GM12878 (cell line): ENCODE data around the gene HK2. TPM values are rescaled to one million over a fixed set of nuclear protein-coding genes. Genes with fewer than 3 reads are reported as not detected.

ENCODE experiments used
- ATAC-seq: fragments of 200-7000 bp; cut with Tn5 transposase; 3 replicates; pipeline ENCODE4 v1.9.1; 2020; ENCODE audit warnings: mild to moderate bottlenecking, moderate library complexity
- BruUV-seq: library from RNA; stranded (reverse); fragments of 400-500 nt; replicated peaks from 2 replicates; lab custom pipeline; 2021; lab: Mats Ljungman, UMichigan
- CTCF ChIA-PET: fragments of 300-600 bp; sonication (Branson Sonifier 250); formaldehyde crosslinking; extraction: SDS; loops from one replicate; lab custom pipeline; 2021; ENCODE audit warnings: inconsistent platforms; lab: Yijun Ruan, JAX
- POLR2A ChIA-PET: fragments of 350-600 bp; formaldehyde crosslinking; extraction: SDS; loops from one replicate; lab custom pipeline; 2021; ENCODE audit warnings: inconsistent platforms; lab: Charles Lee
- RAD21 ChIA-PET: fragments of 300-600 bp; sonication (Branson Sonifier 250); formaldehyde crosslinking; loops from one replicate; lab custom pipeline; 2023; ENCODE audit warnings: antibody characterized with exemption; ENCODE audit not compliant: unreplicated experiment; lab: Charles Lee
- SMC1A ChIA-PET: fragments of 300-600 bp; sonication (Branson Sonifier 250); formaldehyde crosslinking; loops from one replicate; lab custom pipeline; 2023; ENCODE audit not compliant: unreplicated experiment, uncharacterized antibody; lab: Charles Lee
- DNase-seq: peaks from one replicate; pipeline ENCODE4 v3.0.0-alpha.2; 2011; ENCODE audit warnings: low read depth, low spot score
- FAIRE-seq: peaks from 3 replicates; lab custom pipeline; 2011; peaks lifted over from hg19 to GRCh38; lab: Jason Lieb, UNC
- H2AFZ ChIP-seq: 2 replicates; pipeline ENCODE4 v1.6.0; 2011; ENCODE audit warnings: low read depth, low read length, control low read depth; ENCODE audit not compliant: control insufficient read depth
- H3K27ac ChIP-seq: 2 replicates; pipeline ENCODE4 v1.5.1; 2011; ENCODE audit warnings: control low read depth; ENCODE audit not compliant: control insufficient read depth, insufficient read depth
- H3K27me3 ChIP-seq, 2 experiments: replicated peaks in 1 of 2; 2 replicates each; pipeline versions ENCODE4 v1.6.0 to v1.6.1; 2011; ENCODE audit warnings: low read length in 1 of 2; ENCODE audit not compliant: control insufficient read depth in 2 of 2, insufficient read depth in 2 of 2
- H3K36me3 ChIP-seq, 2 experiments: 2 replicates each; pipeline ENCODE4 v1.5.1; 2011; ENCODE audit warnings: low read length in 1 of 2; ENCODE audit not compliant: control insufficient read depth in 2 of 2, insufficient read depth in 2 of 2
- H3K4me1 ChIP-seq: 2 replicates; pipeline ENCODE4 v1.6.1; 2011; ENCODE audit warnings: mild to moderate bottlenecking, low read length, moderate library complexity, mixed read lengths; ENCODE audit not compliant: control insufficient read depth, insufficient read depth
- H3K4me2 ChIP-seq: 2 replicates; pipeline ENCODE4 v1.6.0; 2011; ENCODE audit warnings: control low read depth; ENCODE audit not compliant: control insufficient read depth, insufficient read depth
- H3K4me3 ChIP-seq: fragments of 200-600 bp; sonication (generic); 2 replicates; pipeline ENCODE4 v1.5.1; 2016
- H3K79me2 ChIP-seq: 2 replicates; pipeline ENCODE4 v1.6.0; 2011; ENCODE audit warnings: low read length; ENCODE audit not compliant: control insufficient read depth, insufficient read depth
- H3K9ac ChIP-seq: 2 replicates; pipeline ENCODE4 v1.8.0; 2011; ENCODE audit warnings: low read length, control low read depth, mixed read lengths; ENCODE audit not compliant: control insufficient read depth, insufficient read depth
- H3K9me3 ChIP-seq: replicated peaks from 3 replicates; pipeline ENCODE4 v1.5.1; 2011; ENCODE audit warnings: mild to moderate bottlenecking, low read length; ENCODE audit not compliant: control insufficient read depth, insufficient read depth
- H4K20me1 ChIP-seq: 2 replicates; pipeline ENCODE4 v1.6.0; 2011; ENCODE audit not compliant: control insufficient read depth, insufficient read depth
- BACH1 ChIP-seq: fragments of 450-650 bp; IDR thresholded peaks from 2 replicates; pipeline ENCODE4 v1.6.1; 2017; ENCODE audit warnings: mild to moderate bottlenecking, borderline replicate concordance
- BHLHE40 ChIP-seq, 2 experiments: fragments of 450-650 bp in 1 of 2; IDR thresholded peaks; 2 replicates each; pipeline ENCODE4 v1.6.1; 2011 to 2017; ENCODE audit warnings: low read depth in 2 of 2, borderline replicate concordance in 1 of 2, improper control_type of control experiment in 1 of 2, low read length in 1 of 2, mild to moderate bottlenecking in 1 of 2
- CREM ChIP-seq: IDR thresholded peaks from 2 replicates; pipeline ENCODE4 v1.6.1; 2014; ENCODE audit warnings: antibody characterized with exemption, low read depth
- ETV6 ChIP-seq, 2 experiments: fragments of 450-650 bp in 1 of 2; IDR thresholded peaks in 1 of 2; conservative IDR thresholded peaks in 1 of 2; 2 replicates each; pipeline ENCODE4 v1.6.1; 2014; ENCODE audit warnings: antibody characterized with exemption in 1 of 2, borderline replicate concordance in 1 of 2, low read depth in 1 of 2, mild to moderate bottlenecking in 1 of 2, moderate library complexity in 1 of 2
- FOXM1 ChIP-seq: IDR thresholded peaks from 2 replicates; pipeline ENCODE4 v1.6.1; 2012; ENCODE audit warnings: low read depth, mild to moderate bottlenecking, inconsistent platforms, low read length, moderate library complexity
- GABPA ChIP-seq: IDR thresholded peaks from 2 replicates; pipeline ENCODE4 v1.6.1; 2014; ENCODE audit warnings: antibody characterized with exemption, low read depth, mild to moderate bottlenecking, inconsistent platforms
- JUNB ChIP-seq: IDR thresholded peaks from 2 replicates; pipeline ENCODE4 v1.6.1; 2016; ENCODE audit warnings: antibody characterized with exemption, mild to moderate bottlenecking
- MLLT1 ChIP-seq: fragments of 450-650 bp; IDR thresholded peaks from 2 replicates; pipeline ENCODE4 v1.6.1; 2016; ENCODE audit warnings: mild to moderate bottlenecking
- RAD51 ChIP-seq: fragments of 450-650 bp; IDR thresholded peaks from 2 replicates; pipeline ENCODE4 v1.6.1; 2016; ENCODE audit warnings: moderate library complexity, mild to moderate bottlenecking, inconsistent platforms
- RCOR1 ChIP-seq: conservative IDR thresholded peaks from 2 replicates; pipeline ENCODE4 v1.6.1; 2012; ENCODE audit warnings: low read depth, low read length, improper control_type of control experiment
- SMC3 ChIP-seq: IDR thresholded peaks from 2 replicates; pipeline ENCODE4 v1.6.1; 2011; ENCODE audit warnings: low read length, improper control_type of control experiment, borderline replicate concordance
- ZNF217 ChIP-seq: fragments of 450-650 bp; IDR thresholded peaks from 2 replicates; pipeline ENCODE4 v1.6.1; 2017; ENCODE audit warnings: antibody characterized with exemption, mild to moderate bottlenecking
- WGBS: methylation state at CpG from one replicate; pipeline ENCODE4 v1.1.6; 2016; ENCODE audit warnings: low lambda C conversion rate; ENCODE audit not compliant: insufficient replicate concordance, insufficient coverage; ENCODE audit errors: missing lambda C conversion rate; 5-methylcytosine and 5-hydroxymethylcytosine counted together
- in situ Hi-C: fragments of 300-500 bp; cut with MboI; formaldehyde crosslinking; loops from 9 replicates; pipeline ENCODE4 v1.14.3; 2018; ENCODE audit warnings: mixed read lengths
- intact Hi-C: fragments of 100-400 bp; cut with micrococcal nuclease; formaldehyde crosslinking; loops from one replicate; pipeline ENCODE4 v1.14.2; 2022; ENCODE audit not compliant: unreplicated experiment
- polyA plus RNA-seq, 11 experiments: library from polyadenylated mRNA; depleted of rRNA in 4 of 11; unstranded in 6 of 11; stranded (reverse) in 5 of 11; fragments of >200 nt; fragmentation: Nextera tagmentation in 4 of 11; fragmentation: Illumina TruSeq in 1 of 11; extraction: Ambion mirVana in 4 of 11; extraction: Trizol in 1 of 11; gene quantifications; 1 replicate in 1 of 11; 2 replicates in 10 of 11; pipeline versions ENCODE4 v1.2.1 to v1.2.3, GENCODE V29; 2011 to 2016; ENCODE audit warnings: inconsistent platforms in 2 of 11, missing spikeins in 2 of 11, low read depth in 1 of 11
- total RNA-seq, 4 experiments: library from RNA; depleted of rRNA in 3 of 4; stranded (reverse); fragments of >200 nt in 3 of 4; fragmentation: Illumina TruSeq in 1 of 4; extraction: Trizol in 1 of 4; gene quantifications; 2 replicates each; pipeline versions ENCODE4 v1.2.1 to v1.2.3, GENCODE V29; 2013 to 2021
- TF ChIP-seq, protein P1 (sequence below): fragments of 450-650 bp; conservative IDR thresholded peaks from 2 replicates; pipeline ENCODE4 v1.6.1; 2017; ENCODE audit warnings: mild to moderate bottlenecking, moderate library complexity
- TF ChIP-seq, protein P2 (sequence below): IDR thresholded peaks from 2 replicates; pipeline ENCODE4 v1.6.1; 2012; ENCODE audit warnings: low read length, inconsistent platforms

Gene HK2
- total and polyA plus RNA-seq, 10 of the 15 experiments (the other 5 are each of a cell fraction or from before 2014, with no cell fraction given): 5.0 to 73.1 (median 20.2) TPM

DNA sequence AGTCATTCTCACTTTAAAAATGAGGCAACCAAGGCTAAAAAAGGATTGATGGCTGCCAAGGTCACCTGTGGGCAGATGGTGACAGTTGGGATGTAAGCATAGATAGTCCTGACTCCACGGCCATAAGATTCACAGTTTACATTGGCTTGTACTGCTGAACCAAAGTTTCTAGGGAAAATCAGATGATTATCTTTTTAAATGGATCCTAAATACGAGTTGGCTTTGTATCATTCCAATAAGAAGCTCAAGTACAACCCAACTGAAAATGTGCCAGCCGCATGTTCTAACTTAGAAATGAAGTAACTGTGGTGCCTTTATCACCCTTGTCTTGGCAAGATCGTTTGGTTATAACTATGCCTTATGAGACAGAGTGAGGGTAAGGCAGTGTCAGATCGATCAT lies 27.6 kb downstream of the HK2 start (continued):
- TF ChIP-seq RCOR1 (no peak), MLLT1 (no peak)
- TF ChIP-seq, protein P1, sequence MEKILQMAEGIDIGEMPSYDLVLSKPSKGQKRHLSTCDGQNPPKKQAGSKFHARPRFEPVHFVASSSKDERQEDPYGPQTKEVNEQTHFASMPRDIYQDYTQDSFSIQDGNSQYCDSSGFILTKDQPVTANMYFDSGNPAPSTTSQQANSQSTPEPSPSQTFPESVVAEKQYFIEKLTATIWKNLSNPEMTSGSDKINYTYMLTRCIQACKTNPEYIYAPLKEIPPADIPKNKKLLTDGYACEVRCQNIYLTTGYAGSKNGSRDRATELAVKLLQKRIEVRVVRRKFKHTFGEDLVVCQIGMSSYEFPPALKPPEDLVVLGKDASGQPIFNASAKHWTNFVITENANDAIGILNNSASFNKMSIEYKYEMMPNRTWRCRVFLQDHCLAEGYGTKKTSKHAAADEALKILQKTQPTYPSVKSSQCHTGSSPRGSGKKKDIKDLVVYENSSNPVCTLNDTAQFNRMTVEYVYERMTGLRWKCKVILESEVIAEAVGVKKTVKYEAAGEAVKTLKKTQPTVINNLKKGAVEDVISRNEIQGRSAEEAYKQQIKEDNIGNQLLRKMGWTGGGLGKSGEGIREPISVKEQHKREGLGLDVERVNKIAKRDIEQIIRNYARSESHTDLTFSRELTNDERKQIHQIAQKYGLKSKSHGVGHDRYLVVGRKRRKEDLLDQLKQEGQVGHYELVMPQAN: no peak
- TF ChIP-seq, all 136 proteins: peak for 0

GRCh38 chr2:74862020-74862964 lies 28.4 kb downstream of the HK2 start:
- in situ Hi-C loops: no loop called here
- Histone ChIP-seq H3K79me2 (peaks cover 36% of the 10 kb centered on the region), H3K4me3 (no peak overlapping the region), H4K20me1 (peaks cover 8% of the 10 kb centered on the region; the same call in 1 of the 2 replicates), H3K4me1 (peaks cover 15% of the 10 kb centered on the region), H2AFZ (no peak overlapping the region), H3K27ac (no peak overlapping the region), H3K9ac (no peak overlapping the region), H3K4me2 (no peak overlapping the region), H3K36me3 (peaks cover 14 to 26% of the 10 kb centered on the region in 2 experiments; a peak in 3 of 4 replicates), H3K27me3 (no peaks in the 10 kb centered on the region), H3K9me3 (no peaks in the 10 kb centered on the region)
- no peak for TF ChIP-seq FOXM1
- TF ChIP-seq ZNF217: no peak
- TF ChIP-seq GABPA: no peak
- TF ChIP-seq JUNB: no peak
- no peak for TF ChIP-seq BACH1
- TF ChIP-seq, protein P2, sequence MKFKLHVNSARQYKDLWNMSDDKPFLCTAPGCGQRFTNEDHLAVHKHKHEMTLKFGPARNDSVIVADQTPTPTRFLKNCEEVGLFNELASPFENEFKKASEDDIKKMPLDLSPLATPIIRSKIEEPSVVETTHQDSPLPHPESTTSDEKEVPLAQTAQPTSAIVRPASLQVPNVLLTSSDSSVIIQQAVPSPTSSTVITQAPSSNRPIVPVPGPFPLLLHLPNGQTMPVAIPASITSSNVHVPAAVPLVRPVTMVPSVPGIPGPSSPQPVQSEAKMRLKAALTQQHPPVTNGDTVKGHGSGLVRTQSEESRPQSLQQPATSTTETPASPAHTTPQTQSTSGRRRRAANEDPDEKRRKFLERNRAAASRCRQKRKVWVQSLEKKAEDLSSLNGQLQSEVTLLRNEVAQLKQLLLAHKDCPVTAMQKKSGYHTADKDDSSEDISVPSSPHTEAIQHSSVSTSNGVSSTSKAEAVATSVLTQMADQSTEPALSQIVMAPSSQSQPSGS: no peak
- no peak for TF ChIP-seq ETV6 (conservative IDR thresholded peaks at IDR 0.05 in 1 of 2, IDR thresholded peaks at IDR 0.05 in 1 of 2; ENCODE audit: borderline replicate concordance in 1 of 2, low read depth in 1 of 2)
- no peak for TF ChIP-seq RAD51
- TF ChIP-seq BHLHE40 (IDR thresholded peaks at IDR 0.05; ENCODE audit: borderline replicate concordance in 1 of 2, low read depth in 2 of 2, low read length in 1 of 2): no peak
- no peak for TF ChIP-seq SMC3
- no peak for TF ChIP-seq CREM
- DNase-seq (no peak), ATAC-seq (no peak), FAIRE-seq (no peak)
- no TSS peak for BruUV-seq
- SMC1A ChIA-PET: interaction anchor here (1.0 to 2.1 kb wide), 6 partner anchors 13 to 171 kb away, joined by 3 to 7 read pairs (median 6); no protein-coding TSS in a partner anchor
- 99% methylated on average over 17 of the region's 17 CpGs for WGBS
- RAD21 ChIA-PET: interaction anchor here (0.8 to 1.6 kb wide), 3 partner anchors 14 to 26 kb away, joined by 3 to 12 read pairs (median 3); no protein-coding TSS in a partner anchor
- POLR2A ChIA-PET: interaction anchor here (1.7 kb wide), 1 partner anchor 13 kb away, joined by 3 read pairs; no protein-coding TSS in a partner anchor
- intact Hi-C loops: no loop called here
- CTCF ChIA-PET: interaction anchor here (0.6 to 2.1 kb wide), 13 partner anchors 12 to 766 kb away, joined by 3 to 10 read pairs (median 3); no protein-coding TSS in a partner anchor
